Measurements from ENCODE around the gene PACRG.
A peak's percentile ranks its signal among the peaks of the same experiment; 100 is the strongest.
"Not testable (repeated sequence)": the region's sequence is repeated elsewhere in the genome, so short reads cannot be mapped to it uniquely, and the experiment has no call there.

PACRG gene

GRCh38 chr6:162727322-162728182 is at the start of gene PACRG, which contains the start of gene PRKN:
Gene PACRG, plus strand, starts transcription at chr6:162727974.
Gene PRKN, minus strand, starts transcription at chr6:162727766.
- peak; percentile 96 for DNase-seq (ENCODE audit: low read depth)

DNA sequence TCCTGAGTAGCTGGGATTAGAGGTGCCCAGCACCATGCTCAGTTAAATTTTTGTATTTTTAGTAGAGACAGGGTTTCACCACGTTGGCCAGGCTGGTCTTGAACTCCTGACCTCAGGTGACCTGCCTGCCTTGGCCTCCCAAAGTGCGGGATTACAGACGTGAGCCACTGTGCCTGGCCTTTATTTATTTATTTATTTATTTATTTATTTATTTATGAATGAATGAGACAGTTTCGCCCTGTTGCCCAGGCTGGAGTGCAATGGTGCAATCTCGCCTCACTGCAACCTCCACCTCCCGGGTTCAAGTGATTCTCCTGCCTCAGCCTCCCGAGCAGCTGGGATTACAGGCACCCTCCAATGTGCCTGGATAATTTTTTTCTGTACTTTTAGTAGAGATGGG is 48.9 kb upstream of the PACRG start:
- not testable (repeated sequence) for DNase-seq (ENCODE audit: low read depth)

GRCh38 chr6:162679681-162680080 is 48.1 kb upstream of the PACRG start:
- DNase-seq (ENCODE audit: low read depth), result no peak

DNA sequence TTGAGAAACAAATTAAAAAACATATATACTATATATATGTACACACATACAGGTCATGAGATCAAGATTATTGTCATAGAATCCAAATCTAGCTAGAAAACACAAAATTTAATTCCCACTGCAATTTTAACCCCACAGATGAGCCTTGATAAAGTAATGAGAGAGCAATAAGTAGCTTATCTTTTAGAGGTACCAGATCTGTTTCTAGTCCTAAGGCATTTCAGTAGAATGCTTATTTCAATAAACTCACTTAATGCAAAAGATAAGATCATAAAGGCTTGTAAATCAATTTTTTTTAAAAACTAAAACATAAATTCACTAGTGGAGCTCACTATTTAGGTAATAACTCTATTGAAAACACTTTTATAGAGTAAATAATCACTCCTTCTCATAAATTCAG is 47.4 kb upstream of the PACRG start:
- no peak for DNase-seq (ENCODE audit: low read depth)

- DNase-seq (ENCODE audit: low read depth), result no peak
Measured at GRCh38 chr6:162680871-162681270, 46.9 kb upstream of the PACRG start.

- no peak for DNase-seq (ENCODE audit: low read depth)
Measured at GRCh38 chr6:162681447-162681846, 46.3 kb upstream of the PACRG start.

DNA sequence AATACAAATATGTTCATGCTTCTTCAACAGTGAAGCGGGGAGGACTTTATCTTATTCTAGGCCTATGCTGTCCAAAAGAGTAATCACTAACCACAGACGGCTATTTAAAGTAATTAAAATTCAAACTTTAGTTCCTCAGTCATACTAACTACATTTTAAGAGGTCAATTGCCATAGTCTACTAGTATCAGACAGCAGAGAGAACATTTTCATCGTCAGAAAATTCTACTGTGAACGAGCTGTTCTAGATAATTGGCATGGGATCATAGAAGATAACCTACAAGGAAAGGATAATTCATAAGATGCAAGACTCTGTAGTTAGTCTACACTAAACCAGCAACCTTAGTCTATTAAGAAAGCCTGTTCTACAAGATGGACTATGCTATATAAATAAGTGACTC is 44.6 kb upstream of the PACRG start:
- no peak for DNase-seq (ENCODE audit: low read depth)

- DNase-seq (ENCODE audit: low read depth), result no peak
Measured at GRCh38 chr6:162684052-162684451, 43.7 kb upstream of the PACRG start.

GRCh38 chr6:162684961-162685360 is 42.8 kb upstream of the PACRG start:
- no peak for DNase-seq (ENCODE audit: low read depth)

DNA sequence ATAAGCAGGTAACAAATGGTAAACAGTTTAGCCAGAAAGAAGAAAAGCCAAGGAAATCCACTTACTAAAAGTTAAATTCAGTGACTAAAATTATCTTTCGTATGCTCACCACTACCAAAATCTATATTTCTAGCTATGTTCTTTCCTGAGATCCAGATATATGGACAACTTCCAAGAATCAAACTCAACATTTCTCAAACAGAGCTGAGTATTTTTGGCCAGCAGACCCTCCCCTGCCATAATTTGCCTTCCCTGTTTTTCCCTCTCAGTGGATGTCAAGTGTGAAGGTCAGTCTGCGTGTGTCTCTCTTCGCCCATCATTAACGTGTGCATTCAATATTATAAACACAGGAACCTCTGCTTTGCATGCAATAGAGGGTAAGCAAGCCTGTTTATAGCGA is 42.2 kb upstream of the PACRG start:
- no peak for DNase-seq (ENCODE audit: low read depth)

- no peak for DNase-seq (ENCODE audit: low read depth)
Measured at GRCh38 chr6:162688751-162689345, 38.9 kb upstream of the PACRG start.

DNA sequence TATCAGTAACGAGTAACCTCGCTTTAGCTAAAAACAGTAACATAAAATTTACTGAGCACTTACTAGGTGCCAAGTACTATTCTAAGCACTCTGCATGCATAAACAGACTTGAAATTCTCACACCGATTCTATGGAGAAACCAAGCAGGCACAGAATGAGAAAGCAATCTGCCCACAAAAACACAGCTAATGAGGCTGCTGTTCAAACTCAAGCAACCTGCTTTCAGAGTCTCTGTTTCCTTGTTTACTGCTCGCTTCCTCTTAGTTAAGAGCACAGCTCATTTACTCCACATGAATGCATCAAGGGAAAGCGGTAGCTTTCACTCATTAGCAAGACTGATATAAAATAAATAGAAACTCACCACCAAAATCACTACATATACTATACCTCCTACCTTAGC is 37.6 kb upstream of the PACRG start:
- DNase-seq (ENCODE audit: low read depth), result no peak

DNA sequence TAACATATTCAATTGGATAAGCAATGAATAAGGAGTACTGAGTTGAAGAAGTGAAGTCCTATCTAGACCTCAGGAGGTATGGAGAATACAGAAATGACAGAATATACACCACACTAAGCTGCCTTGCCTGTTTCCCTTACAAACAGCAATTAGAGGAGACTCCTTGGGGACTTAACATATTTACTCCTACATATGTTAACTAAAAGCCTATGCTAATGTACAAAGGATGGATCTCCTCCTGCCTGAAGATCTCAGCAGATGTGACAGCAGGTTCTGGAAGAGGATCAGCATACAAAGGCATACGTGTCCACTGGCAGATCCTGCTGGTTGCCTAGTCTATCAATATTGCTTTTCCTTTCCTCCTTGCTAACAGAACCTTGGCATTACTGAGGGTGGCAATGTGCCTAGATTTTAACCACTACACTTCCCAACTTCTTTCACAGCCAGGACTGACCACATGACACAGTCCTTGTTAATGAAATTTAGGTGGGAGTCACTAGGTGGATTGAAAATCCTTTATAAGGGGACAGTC is 29.8 kb upstream of the PACRG start:
- no peak for DNase-seq (ENCODE audit: low read depth)

DNA sequence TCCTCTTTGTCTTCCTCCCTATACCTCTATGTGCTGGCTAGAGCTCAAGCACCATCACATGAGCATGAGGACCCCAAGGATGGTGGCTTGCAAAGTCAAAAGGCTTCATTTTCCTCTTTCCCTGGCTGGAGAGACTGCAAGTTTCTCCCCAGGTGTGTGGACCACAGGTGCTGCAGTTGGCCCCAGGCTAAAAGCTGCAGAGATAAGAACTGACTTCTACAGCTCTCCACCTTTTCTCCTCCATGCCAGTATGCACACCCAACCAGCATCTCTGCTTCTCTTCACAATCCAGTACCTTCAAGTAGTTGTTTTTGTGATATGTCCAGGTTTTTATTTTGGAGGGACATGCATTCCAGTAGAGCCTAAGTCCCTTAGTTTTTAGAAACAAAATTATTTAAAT is 29.3 kb upstream of the PACRG start:
- DNase-seq (ENCODE audit: low read depth), result no peak

DNA sequence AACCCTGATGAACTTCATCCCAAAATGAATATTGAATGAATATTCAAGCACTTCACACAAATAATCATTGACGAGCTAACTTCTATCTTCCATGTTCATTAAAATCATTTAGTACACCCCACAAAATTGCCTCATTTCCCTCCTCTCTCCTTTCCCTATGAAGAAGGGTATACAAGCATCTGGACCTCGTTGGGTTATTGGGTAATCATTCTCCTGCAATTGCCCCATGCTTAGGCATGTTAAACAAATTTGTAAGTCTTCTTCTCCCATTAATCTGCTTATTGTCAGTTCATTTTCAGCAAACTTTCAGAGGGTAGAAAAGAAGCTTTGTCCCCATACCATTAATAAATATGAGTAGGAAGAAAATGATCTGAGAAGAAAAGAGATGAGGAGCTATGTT is 27.8 kb upstream of the PACRG start:
- no peak for DNase-seq (ENCODE audit: low read depth)

GRCh38 chr6:162700966-162701365 is 26.8 kb upstream of the PACRG start:
- no peak for DNase-seq (ENCODE audit: low read depth)

- DNase-seq (ENCODE audit: low read depth), result no peak
Measured at GRCh38 chr6:162701551-162701950, 26.2 kb upstream of the PACRG start.

GRCh38 chr6:162702446-162702845 is 25.3 kb upstream of the PACRG start:
- no peak for DNase-seq (ENCODE audit: low read depth)

- no peak for DNase-seq (ENCODE audit: low read depth)
Measured at GRCh38 chr6:162704001-162704400, 23.8 kb upstream of the PACRG start.

DNA sequence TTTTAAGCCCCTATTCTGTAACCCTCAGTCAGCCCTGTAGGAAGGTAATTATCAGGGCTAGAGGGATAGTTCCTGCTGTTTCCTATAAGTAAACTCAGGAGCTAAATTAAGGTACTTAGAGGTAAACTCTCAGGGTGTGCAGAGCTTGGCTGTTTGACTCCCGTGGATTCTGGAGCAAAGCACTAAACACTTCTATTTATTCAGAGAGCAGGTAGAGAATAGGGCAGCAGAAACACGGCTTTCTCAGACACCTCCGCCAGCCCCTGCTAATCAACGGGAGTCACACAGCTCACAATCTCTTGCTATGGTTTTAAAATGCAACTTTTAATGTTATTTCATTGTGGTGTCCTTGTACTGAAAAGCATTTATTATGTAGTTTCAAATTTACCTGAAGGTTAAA is 22.0 kb upstream of the PACRG start:
- no peak for DNase-seq (ENCODE audit: low read depth)

DNA sequence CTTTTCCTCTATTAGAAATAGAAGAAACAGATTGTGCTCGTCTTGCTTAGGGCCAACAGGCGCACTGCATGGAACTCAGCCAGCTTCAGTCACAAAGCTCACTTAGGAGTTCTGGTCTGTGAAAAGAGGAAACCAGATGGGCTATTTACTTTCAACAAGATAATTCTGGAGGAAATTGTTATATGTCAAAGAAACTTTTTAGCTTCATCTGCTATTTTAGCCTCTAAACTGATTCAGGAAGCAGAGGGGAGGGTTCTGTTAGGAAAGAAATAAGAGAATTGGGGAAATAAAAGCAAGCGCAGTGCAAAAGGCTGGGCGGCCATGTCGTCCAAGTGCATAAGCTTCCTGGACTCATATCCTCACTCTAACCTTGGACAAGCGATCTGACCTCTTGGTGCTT is 21.5 kb upstream of the PACRG start:
- no peak for DNase-seq (ENCODE audit: low read depth)

DNA sequence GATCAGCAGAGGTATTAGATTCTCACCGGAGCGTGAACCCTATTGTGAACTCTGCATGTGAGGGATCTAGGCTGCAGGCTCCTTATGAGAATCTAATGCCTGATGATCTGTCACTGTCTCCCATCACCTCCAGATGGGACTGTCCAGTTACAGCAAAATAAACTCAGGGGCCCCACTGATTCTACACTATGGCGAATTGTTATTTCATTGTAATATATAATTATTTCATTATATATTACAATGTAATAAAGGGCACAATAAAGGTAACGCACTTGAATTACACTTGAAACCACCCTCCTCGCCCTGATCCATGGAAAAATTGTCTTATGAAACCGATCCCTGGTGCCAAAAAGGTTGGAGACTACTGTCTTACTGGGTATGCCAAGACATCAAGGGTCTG is 18.8 kb upstream of the PACRG start:
- DNase-seq (ENCODE audit: low read depth), result no peak

DNA sequence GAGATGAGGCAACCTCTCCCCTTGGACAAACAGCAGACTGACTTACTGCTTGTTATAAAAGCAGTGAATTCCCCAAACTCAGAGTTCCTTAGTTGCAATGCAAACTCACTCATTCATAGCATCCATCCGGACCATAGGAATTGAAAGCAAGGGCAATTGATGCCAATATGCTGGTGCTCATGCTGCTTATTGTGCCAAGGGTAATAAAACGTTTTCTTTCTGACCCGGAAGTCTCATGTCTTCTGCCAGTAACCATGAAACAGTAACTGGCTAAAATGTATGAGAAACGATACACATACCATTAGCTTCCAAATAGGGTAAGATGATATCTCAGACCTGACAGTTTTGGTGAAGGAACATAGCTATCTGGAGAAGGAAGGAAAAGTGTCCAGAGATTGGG is 18.3 kb upstream of the PACRG start:
- DNase-seq (ENCODE audit: low read depth), result no peak

DNA sequence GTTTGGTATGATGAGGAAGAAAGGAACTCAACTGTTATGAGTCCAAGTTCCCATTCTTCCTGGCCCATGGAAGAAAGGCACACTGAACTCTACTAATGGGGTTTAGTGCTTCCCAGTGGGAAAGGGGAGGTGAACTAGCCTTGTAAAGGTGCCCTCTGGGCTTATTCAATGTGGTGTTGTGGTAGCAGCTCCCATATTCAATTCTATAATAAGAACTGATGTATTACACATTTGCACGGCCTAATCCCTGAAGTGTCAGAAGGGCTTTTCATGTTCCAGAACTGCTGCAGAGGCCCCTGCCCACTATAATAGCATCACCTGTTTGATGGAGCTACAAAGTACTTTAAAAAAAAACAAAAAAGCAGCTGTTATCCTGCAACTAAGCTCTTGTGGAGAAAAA is 17.4 kb upstream of the PACRG start:
- DNase-seq (ENCODE audit: low read depth), result no peak
